ENCODE data around the gene MICA.

GRCh38 chr6:31420546-31420945, 17.2 kb downstream of the MICA start:
- TF ChIP-seq CTCF (IDR thresholded peaks at IDR 0.05) (no peak), POLR2A (IDR thresholded peaks at IDR 0.05) (no peak), POLR2AphosphoS5 (IDR thresholded peaks at IDR 0.05; ENCODE audit: insufficient read depth in 1 of 2, low read depth in 1 of 2) (no peak)
